Esophagus squamous epithelium (tissue), 4 donors: ENCODE data around the gene DCAKD.

Experiments
- CTCF ChIP-seq, 6 experiments: fragments of 450-650 bp in 4 of 6; fragments of 200-600 bp in 2 of 6; sonication (generic) in 2 of 6; IDR thresholded peaks; one replicate each; pipeline ENCODE4 v1.5.1; 2016 to 2019; ENCODE audit warnings: antibody characterized with exemption in 6 of 6, mild to moderate bottlenecking in 4 of 6, moderate library complexity in 4 of 6
- POLR2A ChIP-seq, 4 donors: fragments of 450-650 bp; IDR thresholded peaks; one replicate each; pipeline ENCODE4 v1.6.1; 2017; ENCODE audit warnings: antibody characterized with exemption in 4 of 4, mild to moderate bottlenecking in 4 of 4, moderate library complexity in 3 of 4

GRCh38 chr17:45070809-45071208 is 19.4 kb upstream of the DCAKD start:
- TF ChIP-seq CTCF (IDR thresholded peaks at IDR 0.05) (no peak), POLR2A (IDR thresholded peaks at IDR 0.05) (no peak)
